OCI-LY7 (cell line): ENCODE measurements around the gene PHB1. TPM values are rescaled to one million over a fixed set of nuclear protein-coding genes. Genes with fewer than 3 reads are reported as not detected.

Experiments used
- BruUV-seq: library from RNA; stranded (reverse); fragments of 400-500 nt; replicated peaks from 2 replicates; lab custom pipeline; 2021; lab: Mats Ljungman, UMichigan
- CTCF ChIA-PET: fragments of 300-600 bp; sonication (Branson Sonifier 250); formaldehyde crosslinking; loops from one replicate; lab custom pipeline; 2022; ENCODE audit warnings: antibody characterized with exemption; ENCODE audit not compliant: unreplicated experiment; lab: Charles Lee
- POLR2A ChIA-PET: fragments of 300-600 bp; sonication (Branson Sonifier 250); formaldehyde crosslinking; loops from one replicate; lab custom pipeline; 2022; ENCODE audit warnings: antibody characterized with exemption; lab: Charles Lee
- DNase-seq: peaks from one replicate; pipeline ENCODE4 v3.0.0-alpha.2; 2015; ENCODE audit warnings: low spot score
- H2AFZ ChIP-seq: fragments of 200-600 bp; sonication (generic), shearing (Covaris generic); 2 replicates; pipeline ENCODE4 v1.6.1; 2014; ENCODE audit warnings: mild to moderate bottlenecking, antibody characterized with exemption, low read length, moderate library complexity
- H3K27ac ChIP-seq: fragments of 200-600 bp; sonication (generic); 2 replicates; pipeline ENCODE4 v1.5.1; 2014; ENCODE audit warnings: mixed run types, low read depth, mild to moderate bottlenecking, moderate library complexity, low read length, inconsistent platforms; ENCODE audit not compliant: poor library complexity, severe bottlenecking
- H3K36me3 ChIP-seq: fragments of 200-600 bp; sonication (generic); 2 replicates; pipeline ENCODE4 v1.6.1; 2014; ENCODE audit warnings: mild to moderate bottlenecking, antibody characterized with exemption, low read length, moderate library complexity, mixed read lengths; ENCODE audit not compliant: insufficient read depth
- H3K4me1 ChIP-seq: fragments of 200-600 bp; sonication (generic); 2 replicates; pipeline ENCODE4 v1.5.1; 2014; ENCODE audit warnings: mild to moderate bottlenecking, low read length; ENCODE audit not compliant: insufficient read depth, poor library complexity, severe bottlenecking
- H3K4me2 ChIP-seq: fragments of 200-600 bp; sonication (generic); 2 replicates; pipeline ENCODE4 v1.6.1; 2014; ENCODE audit warnings: mild to moderate bottlenecking, low read length
- H3K4me3 ChIP-seq: fragments of 200-600 bp; sonication (generic); 2 replicates; pipeline ENCODE4 v1.5.1; 2014; ENCODE audit warnings: mild to moderate bottlenecking, low read depth, low read length; ENCODE audit not compliant: poor library complexity, severe bottlenecking
- H3K79me2 ChIP-seq: fragments of 200-600 bp; sonication (generic); 2 replicates; pipeline ENCODE4 v1.6.1; 2016; ENCODE audit warnings: low read depth, mild to moderate bottlenecking, low read length, moderate library complexity, mixed read lengths; ENCODE audit not compliant: insufficient read depth
- H3K9me2 ChIP-seq: fragments of 200-600 bp; sonication (generic); 2 replicates; pipeline ENCODE4 v1.6.1; 2016; ENCODE audit warnings: mild to moderate bottlenecking, low read length, mixed read lengths; ENCODE audit not compliant: insufficient read depth
- H3K9me3 ChIP-seq: fragments of 200-600 bp; sonication (generic); 2 replicates; pipeline ENCODE4 v1.6.1; 2014; ENCODE audit warnings: mild to moderate bottlenecking, mixed run types, low read length, mixed read lengths
- H4K20me1 ChIP-seq: fragments of 200-600 bp; sonication (generic); 2 replicates; pipeline ENCODE4 v1.6.1; 2014; ENCODE audit warnings: mild to moderate bottlenecking, antibody characterized with exemption, low read length, moderate library complexity, mixed read lengths; ENCODE audit not compliant: insufficient read depth
- EZH2phosphoT487 ChIP-seq: fragments of 200-600 bp; sonication (generic); IDR thresholded peaks from 2 replicates; pipeline ENCODE4 v1.6.1; 2018; ENCODE audit warnings: low read depth, borderline replicate concordance, mild to moderate bottlenecking, mixed run types, antibody characterized with exemption, low read length, moderate library complexity, mixed read lengths
- intact Hi-C: fragments of 100-400 bp; cut with micrococcal nuclease; formaldehyde crosslinking; loops from one replicate; pipeline ENCODE4 v1.10.0; 2022; ENCODE audit not compliant: unreplicated experiment
- total RNA-seq, 2 experiments: library from RNA; depleted of rRNA in 1 of 2; stranded (reverse); fragments of >200 nt in 1 of 2; shearing (Covaris generic) in 1 of 2; gene quantifications; 2 replicates each; pipeline ENCODE4 v1.2.3, GENCODE V29; 2014 to 2022
- TF ChIP-seq, protein P1 (sequence below): fragments of 200-600 bp; sonication (generic); conservative IDR thresholded peaks from 2 replicates; pipeline ENCODE4 v1.5.1; 2014; ENCODE audit warnings: mild to moderate bottlenecking, antibody characterized with exemption, low read length, moderate library complexity, mixed read lengths

PHB1 gene
- total RNA-seq, 2 experiments from 2014 or later, result 137 to 217 TPM

DNA sequence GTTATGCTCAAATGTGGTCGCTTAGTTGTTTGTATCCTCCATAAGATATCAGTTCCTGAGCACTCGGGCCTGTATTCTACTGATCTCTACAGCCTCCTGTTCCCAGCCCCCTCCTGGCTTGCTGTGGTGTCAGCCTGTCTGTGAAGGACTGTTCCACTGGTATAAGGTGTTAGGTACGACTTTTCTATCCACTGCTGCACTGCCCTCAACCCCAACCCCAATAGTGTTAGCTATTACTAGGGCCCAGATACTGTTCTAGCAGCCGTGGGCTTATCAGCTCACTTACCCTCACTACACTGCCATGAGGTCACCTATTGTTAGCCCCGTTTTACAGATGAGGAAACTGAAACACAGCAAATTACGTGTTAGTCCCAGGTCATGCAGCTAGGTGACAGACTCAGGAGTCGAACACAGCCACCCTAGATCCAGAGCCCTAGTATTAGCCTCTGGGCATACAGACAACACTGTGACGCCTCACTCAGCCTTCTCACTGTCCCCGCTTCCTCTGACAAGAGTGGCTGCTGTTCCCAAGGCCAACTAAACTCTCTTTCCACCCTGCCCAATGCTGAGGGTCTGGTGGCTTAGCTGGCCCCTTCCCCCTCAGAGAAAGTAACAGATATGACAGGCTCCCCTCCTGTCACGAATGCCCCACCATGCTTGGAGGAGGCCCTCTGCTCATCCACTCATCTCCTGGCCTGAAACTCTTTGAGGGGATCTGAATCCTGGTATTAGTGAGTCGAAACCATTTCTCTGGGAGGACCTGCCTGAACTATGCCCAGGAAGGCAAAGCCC is 27.0 kb downstream of the PHB1 start:
- Histone ChIP-seq H2AFZ (peak overlapping the region; percentile 84), H3K79me2 (no peaks in the 10 kb centered on the region), H3K36me3 (no peaks in the 10 kb centered on the region), H3K4me3 (peak overlapping the region; percentile 59), H3K9me2 (no peaks in the 10 kb centered on the region), H3K27ac (peak overlapping the region; percentile 79), H3K9me3 (no peaks in the 10 kb centered on the region), H3K4me2 (peak overlapping the region; percentile 85), H3K4me1 (peaks cover 43% of the 10 kb centered on the region), H4K20me1 (no peaks in the 10 kb centered on the region)
- ChIA-PET POLR2A (interaction anchor here (1.0 to 3.2 kb wide), 7 partner anchors 10 to 197 kb away, joined by 3 to 15 read pairs (median 3); no protein-coding TSS in a partner anchor), CTCF (interaction anchor here (0.6 to 2.6 kb wide), 4 partner anchors 20 to 73 kb away, joined by 3 to 6 read pairs (median 4); partner anchors contain the start of gene PHB1)
- TF ChIP-seq, protein P1, sequence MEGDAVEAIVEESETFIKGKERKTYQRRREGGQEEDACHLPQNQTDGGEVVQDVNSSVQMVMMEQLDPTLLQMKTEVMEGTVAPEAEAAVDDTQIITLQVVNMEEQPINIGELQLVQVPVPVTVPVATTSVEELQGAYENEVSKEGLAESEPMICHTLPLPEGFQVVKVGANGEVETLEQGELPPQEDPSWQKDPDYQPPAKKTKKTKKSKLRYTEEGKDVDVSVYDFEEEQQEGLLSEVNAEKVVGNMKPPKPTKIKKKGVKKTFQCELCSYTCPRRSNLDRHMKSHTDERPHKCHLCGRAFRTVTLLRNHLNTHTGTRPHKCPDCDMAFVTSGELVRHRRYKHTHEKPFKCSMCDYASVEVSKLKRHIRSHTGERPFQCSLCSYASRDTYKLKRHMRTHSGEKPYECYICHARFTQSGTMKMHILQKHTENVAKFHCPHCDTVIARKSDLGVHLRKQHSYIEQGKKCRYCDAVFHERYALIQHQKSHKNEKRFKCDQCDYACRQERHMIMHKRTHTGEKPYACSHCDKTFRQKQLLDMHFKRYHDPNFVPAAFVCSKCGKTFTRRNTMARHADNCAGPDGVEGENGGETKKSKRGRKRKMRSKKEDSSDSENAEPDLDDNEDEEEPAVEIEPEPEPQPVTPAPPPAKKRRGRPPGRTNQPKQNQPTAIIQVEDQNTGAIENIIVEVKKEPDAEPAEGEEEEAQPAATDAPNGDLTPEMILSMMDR, result no peak
- no peak for TF ChIP-seq EZH2phosphoT487
- DNase-seq, result peak; percentile 48
- intact Hi-C loops, result loop anchor here (1.0 kb wide), 1 partner anchor 25 kb away; the partner anchor contains the start of gene ZNF652
- BruUV-seq, result TSS peak; percentile 77

DNA sequence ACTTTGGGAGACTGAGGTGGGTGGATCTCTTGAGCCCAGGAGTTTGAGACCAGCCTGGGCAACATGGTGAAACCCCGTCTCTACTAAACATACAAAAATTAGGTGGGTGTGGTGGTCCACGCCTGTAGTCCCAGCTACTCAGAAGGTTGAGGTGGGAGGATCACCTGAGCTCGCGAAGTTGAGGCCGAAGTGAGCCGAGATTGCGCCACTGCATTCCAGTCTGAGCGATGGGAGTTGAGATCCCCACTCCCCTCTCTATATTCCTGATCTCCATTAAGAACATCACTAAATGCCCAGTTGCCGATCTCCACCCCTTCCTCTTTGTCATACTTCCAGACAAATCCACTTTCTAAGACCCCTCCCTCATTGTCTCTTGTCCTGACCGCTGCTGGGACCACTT is 28.3 kb downstream of the PHB1 start:
- H4K20me1 ChIP-seq, result no peaks in the 10 kb centered on the region
- no peak for DNase-seq
- peaks cover 43% of the 10 kb centered on the region for H3K4me1 ChIP-seq
- POLR2A ChIA-PET, result interaction anchor here (0.9 kb wide), 1 partner anchor 11 kb away, joined by 3 read pairs; no protein-coding TSS in a partner anchor
- CTCF ChIA-PET, result no interaction called here
- H2AFZ ChIP-seq, result no peak overlapping the region
- H3K9me2 ChIP-seq, result no peaks in the 10 kb centered on the region
- H3K9me3 ChIP-seq, result no peaks in the 10 kb centered on the region
- intact Hi-C loops, result no loop called here
- no peaks in the 10 kb centered on the region for H3K36me3 ChIP-seq
- H3K27ac ChIP-seq, result no peak overlapping the region
- no peaks in the 10 kb centered on the region for H3K79me2 ChIP-seq
- no TSS peak for BruUV-seq
- no peak overlapping the region for H3K4me3 ChIP-seq
- no peak overlapping the region for H3K4me2 ChIP-seq
- TF ChIP-seq EZH2phosphoT487, result no peak
- TF ChIP-seq, protein P1, result no peak

DNA sequence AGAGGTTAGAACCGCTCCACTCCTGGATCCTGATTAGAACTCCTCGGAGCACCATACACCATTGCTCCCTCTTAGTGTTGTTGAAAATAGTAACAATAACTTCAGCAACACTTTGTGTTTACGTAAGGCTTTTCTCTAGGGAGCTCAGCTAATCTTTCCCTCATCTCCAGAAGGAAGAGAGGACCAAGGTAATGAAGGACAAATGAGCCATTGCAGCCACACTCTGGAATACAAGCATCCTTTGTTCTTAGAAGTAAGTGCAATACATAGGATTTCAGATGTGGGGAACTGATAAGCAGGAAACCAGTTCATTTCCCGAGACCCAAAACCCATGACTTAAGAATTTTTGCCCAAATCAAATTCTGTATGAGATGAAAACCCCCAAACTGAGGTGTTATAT is 29.7 kb downstream of the PHB1 start:
- no peak overlapping the region for H3K4me3 ChIP-seq
- ChIA-PET CTCF (interaction anchor here (0.5 kb wide), 1 partner anchor 709 kb away, joined by 3 read pairs; no protein-coding TSS in a partner anchor), POLR2A (no interaction called here)
- H3K36me3 ChIP-seq, result no peaks in the 10 kb centered on the region
- H3K9me2 ChIP-seq, result no peaks in the 10 kb centered on the region
- H3K79me2 ChIP-seq, result no peaks in the 10 kb centered on the region
- H3K4me1 ChIP-seq, result peaks cover 29% of the 10 kb centered on the region
- H3K9me3 ChIP-seq, result no peaks in the 10 kb centered on the region
- BruUV-seq, result no TSS peak
- intact Hi-C loops, result no loop called here
- TF ChIP-seq, protein P1, result no peak
- no peak for TF ChIP-seq EZH2phosphoT487
- H2AFZ ChIP-seq, result no peak overlapping the region
- H4K20me1 ChIP-seq, result no peaks in the 10 kb centered on the region
- no peak for DNase-seq
- H3K4me2 ChIP-seq, result no peak overlapping the region
- H3K27ac ChIP-seq, result no peak overlapping the region
